Endodermal cell (in vitro differentiated cells): ENCODE data around the gene TTLL5. TPM values are rescaled to one million over a fixed set of nuclear protein-coding genes. Genes with fewer than 3 reads are reported as not detected.

Experiments used
- DNase-seq: peaks from one replicate; pipeline ENCODE4 v3.0.0-alpha.2; 2017
- H3K27ac ChIP-seq: 2 replicates; pipeline ENCODE4 v1.5.1; 2013; ENCODE audit warnings: mild to moderate bottlenecking, low read depth, low read length, moderate library complexity
- H3K27me3 ChIP-seq: 2 replicates; pipeline ENCODE4 v1.6.1; 2013; ENCODE audit warnings: mild to moderate bottlenecking, low read length, moderate library complexity; ENCODE audit not compliant: insufficient read depth, control insufficient read depth, poor library complexity, severe bottlenecking
- H3K36me3 ChIP-seq: 2 replicates; pipeline ENCODE4 v1.7.0; 2013; ENCODE audit warnings: mild to moderate bottlenecking, low read length, moderate library complexity; ENCODE audit not compliant: control insufficient read depth, insufficient read depth
- H3K4me1 ChIP-seq: one replicate; pipeline ENCODE4 v1.7.0; 2013; ENCODE audit warnings: low read length; ENCODE audit not compliant: control insufficient read depth, insufficient read depth
- H3K4me3 ChIP-seq: 2 replicates; pipeline ENCODE4 v1.5.1; 2013; ENCODE audit warnings: mild to moderate bottlenecking, low read length, moderate library complexity
- H3K9ac ChIP-seq: 2 replicates; pipeline ENCODE4 v1.6.1; 2013; ENCODE audit warnings: mild to moderate bottlenecking, low read length, moderate library complexity; ENCODE audit not compliant: poor library complexity, severe bottlenecking; ENCODE audit errors: extremely low read depth
- H3K9me3 ChIP-seq: 2 replicates; pipeline ENCODE4 v1.6.1; 2013; ENCODE audit warnings: mild to moderate bottlenecking, low read length, moderate library complexity; ENCODE audit not compliant: control insufficient read depth
- H3K27ac Mint-ChIP-seq: 2 replicates; pipeline ENCODE4 v1.8.0; 2020; ENCODE audit warnings: mixed read lengths
- H3K27me3 Mint-ChIP-seq: 2 replicates; pipeline ENCODE4 v1.8.0; 2021; ENCODE audit warnings: mild to moderate bottlenecking, mixed read lengths; ENCODE audit not compliant: insufficient read depth
- H3K36me3 Mint-ChIP-seq: 2 replicates; pipeline ENCODE4 v1.8.0; 2020; ENCODE audit warnings: low read depth, mixed read lengths
- H3K4me1 Mint-ChIP-seq: 2 replicates; pipeline ENCODE4 v1.8.0; 2020; ENCODE audit warnings: mixed read lengths
- H3K4me3 Mint-ChIP-seq: 2 replicates; pipeline ENCODE4 v1.8.0; 2020; ENCODE audit warnings: mild to moderate bottlenecking, moderate library complexity, mixed read lengths
- H3K9me3 Mint-ChIP-seq: 2 replicates; pipeline ENCODE4 v1.8.0; 2020; ENCODE audit warnings: mild to moderate bottlenecking, mixed read lengths
- CTCF ChIP-seq: fragments of 200-600 bp; sonication (generic); conservative IDR thresholded peaks from 2 replicates; pipeline ENCODE4 v1.5.0; 2021; ENCODE audit warnings: antibody characterized with exemption, mild to moderate bottlenecking
- WGBS, 2 experiments: methylation state at CpG; one replicate each; pipeline versions ENCODE4 v1.1.5 to v1.1.7; 2013; ENCODE audit warnings: missing lambda C conversion rate in 2 of 2, mixed read lengths in 1 of 2; ENCODE audit not compliant: insufficient coverage in 1 of 2, insufficient read length in 1 of 2; 5-methylcytosine and 5-hydroxymethylcytosine counted together
- long read RNA-seq, 4 experiments: library from polyadenylated mRNA in 2 of 4; library from RNA in 1 of 4; library from capped mRNA in 1 of 4; stranded (forward) in 3 of 4; unstranded in 1 of 4; transcript quantifications; one replicate each; pipeline ENCODE4 v2.0.0, GENCODE V29; 2020 to 2021; ENCODE audit warnings: inconsistent platforms in 1 of 4
- polyA plus RNA-seq, 2 experiments: library from polyadenylated mRNA; stranded (reverse); fragments of 50-300 nt; gene quantifications; one replicate each; pipeline ENCODE4 v1.2.3, GENCODE V29; 2013
- total RNA-seq, 2 donors: library from RNA; stranded (reverse); fragmentation: NEBNext Ultra II Directional in 1 of 2; extraction: Animal tissue kit (Norgen Biotek cat#: 25700) in 1 of 2; gene quantifications; 2 replicates in 1 of 2; 3 replicates in 1 of 2; pipeline ENCODE4 v1.2.1, GENCODE V29; 2021

TTLL5 gene, protein sequence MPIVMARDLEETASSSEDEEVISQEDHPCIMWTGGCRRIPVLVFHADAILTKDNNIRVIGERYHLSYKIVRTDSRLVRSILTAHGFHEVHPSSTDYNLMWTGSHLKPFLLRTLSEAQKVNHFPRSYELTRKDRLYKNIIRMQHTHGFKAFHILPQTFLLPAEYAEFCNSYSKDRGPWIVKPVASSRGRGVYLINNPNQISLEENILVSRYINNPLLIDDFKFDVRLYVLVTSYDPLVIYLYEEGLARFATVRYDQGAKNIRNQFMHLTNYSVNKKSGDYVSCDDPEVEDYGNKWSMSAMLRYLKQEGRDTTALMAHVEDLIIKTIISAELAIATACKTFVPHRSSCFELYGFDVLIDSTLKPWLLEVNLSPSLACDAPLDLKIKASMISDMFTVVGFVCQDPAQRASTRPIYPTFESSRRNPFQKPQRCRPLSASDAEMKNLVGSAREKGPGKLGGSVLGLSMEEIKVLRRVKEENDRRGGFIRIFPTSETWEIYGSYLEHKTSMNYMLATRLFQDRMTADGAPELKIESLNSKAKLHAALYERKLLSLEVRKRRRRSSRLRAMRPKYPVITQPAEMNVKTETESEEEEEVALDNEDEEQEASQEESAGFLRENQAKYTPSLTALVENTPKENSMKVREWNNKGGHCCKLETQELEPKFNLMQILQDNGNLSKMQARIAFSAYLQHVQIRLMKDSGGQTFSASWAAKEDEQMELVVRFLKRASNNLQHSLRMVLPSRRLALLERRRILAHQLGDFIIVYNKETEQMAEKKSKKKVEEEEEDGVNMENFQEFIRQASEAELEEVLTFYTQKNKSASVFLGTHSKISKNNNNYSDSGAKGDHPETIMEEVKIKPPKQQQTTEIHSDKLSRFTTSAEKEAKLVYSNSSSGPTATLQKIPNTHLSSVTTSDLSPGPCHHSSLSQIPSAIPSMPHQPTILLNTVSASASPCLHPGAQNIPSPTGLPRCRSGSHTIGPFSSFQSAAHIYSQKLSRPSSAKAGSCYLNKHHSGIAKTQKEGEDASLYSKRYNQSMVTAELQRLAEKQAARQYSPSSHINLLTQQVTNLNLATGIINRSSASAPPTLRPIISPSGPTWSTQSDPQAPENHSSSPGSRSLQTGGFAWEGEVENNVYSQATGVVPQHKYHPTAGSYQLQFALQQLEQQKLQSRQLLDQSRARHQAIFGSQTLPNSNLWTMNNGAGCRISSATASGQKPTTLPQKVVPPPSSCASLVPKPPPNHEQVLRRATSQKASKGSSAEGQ (N-terminal part only)
- 10 to 100 TPM; 50.5 to 54.2 TPM for total RNA-seq
- 22.0 TPM for polyA plus RNA-seq (2013, experiment 1 of 2)
- polyA plus RNA-seq (2013, experiment 2 of 2): 22.6 TPM
- long read RNA-seq, experiment 1, partial matches to known transcripts: 2 of 5 reads
- long read RNA-seq, experiment 1, other reads (novel, unspliced or antisense): 3 of 5 reads
- long read RNA-seq, experiment 2, full-length matches to known transcripts: 14 of 59 reads
- long read RNA-seq, experiment 2, partial matches to known transcripts: 5 of 59 reads
- long read RNA-seq, experiment 2, other reads (novel, unspliced or antisense): 40 of 59 reads
- long read RNA-seq, experiment 3, full-length matches to known transcripts: 8 of 50 reads
- long read RNA-seq, experiment 3, partial matches to known transcripts: 14 of 50 reads
- long read RNA-seq, experiment 3, other reads (novel, unspliced or antisense): 28 of 50 reads
- long read RNA-seq, experiment 4, partial matches to known transcripts: 4 of 9 reads
- long read RNA-seq, experiment 4, other reads (novel, unspliced or antisense): 5 of 9 reads

GRCh38 chr14:75660630-75661498, at the start of gene TTLL5, which contains the start of gene ERG28:
TTLL5 (plus strand) TSS chr14:75661246; CDS start chr14:75663150, 1,904 bp downstream.
ERG28 (minus strand) TSS chr14:75660876; CDS start chr14:75657502, 3,374 bp downstream.
- DNase-seq: peak; percentile 99
- Mint-ChIP-seq H3K4me1 (peaks cover 7% of the 10 kb centered on the region), H3K4me3 (peak within 1 kb of the TSS; percentile 92), H3K27me3 (no peaks in the 10 kb centered on the region), H3K36me3 (peaks cover 17% of the 10 kb centered on the region), H3K27ac (peak within 1 kb of the TSS; percentile 98), H3K9me3 (no peaks in the 10 kb centered on the region)
- Histone ChIP-seq H3K9ac (peak within 1 kb of the TSS; percentile 95), H3K27ac (peak within 1 kb of the TSS; percentile 88), H3K4me1 (no peaks in the 10 kb centered on the region), H3K9me3 (no peaks in the 10 kb centered on the region), H3K36me3 (peaks cover 43% of the 10 kb centered on the region), H3K4me3 (peak within 1 kb of the TSS; percentile 99), H3K27me3 (no peaks in the 10 kb centered on the region)
- no peak for TF ChIP-seq CTCF
- WGBS, 2 experiments: 0% methylated on average over 39 to 60 of the region's 60 CpGs

DNA sequence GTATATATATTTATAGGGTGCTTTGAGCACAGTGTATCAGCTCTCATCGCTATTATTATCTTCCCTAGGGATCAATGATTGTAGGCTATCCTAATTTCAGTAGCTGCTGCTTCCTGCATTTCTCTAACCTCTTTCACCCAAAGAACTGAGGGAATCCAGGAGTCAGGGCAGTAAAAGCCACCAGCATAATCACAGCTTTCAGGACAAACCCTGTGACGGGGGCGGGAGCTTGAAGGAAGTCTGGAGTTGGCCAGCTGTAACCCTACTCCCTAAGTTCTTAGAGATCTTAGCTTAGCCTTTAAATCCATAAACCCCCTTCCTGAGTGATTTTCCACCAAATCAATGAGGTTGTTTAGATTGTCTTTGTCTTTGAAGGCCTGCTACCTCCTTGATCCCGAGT, 48.9 kb upstream of the TTLL5 start:
- Mint-ChIP-seq H3K27ac (no peak overlapping the region), H3K9me3 (peaks cover 9% of the 10 kb centered on the region), H3K4me3 (no peak overlapping the region), H3K4me1 (peaks cover 5% of the 10 kb centered on the region), H3K36me3 (peaks cover 14% of the 10 kb centered on the region), H3K27me3 (peaks cover 4% of the 10 kb centered on the region)
- no peak overlapping the region for H3K4me3 ChIP-seq
- WGBS, 2 experiments: 81 to 86% methylated on average over 3 to 4 of the region's 4 CpGs
- H3K36me3 ChIP-seq: no peaks in the 10 kb centered on the region
- TF ChIP-seq CTCF: no peak
- DNase-seq: no peak
- peaks cover 6% of the 10 kb centered on the region for H3K4me1 ChIP-seq
- no peak overlapping the region for H3K9ac ChIP-seq
- H3K27me3 ChIP-seq: no peaks in the 10 kb centered on the region
- peaks cover 25% of the 10 kb centered on the region for H3K9me3 ChIP-seq
- H3K27ac ChIP-seq: no peak overlapping the region
